PC-9 (cell line): Measurements from ENCODE around the gene PSMD14. TPM values are rescaled to one million over a fixed set of nuclear protein-coding genes. Genes with fewer than 3 reads are reported as not detected.

ENCODE experiments used
- BruUV-seq: library from RNA; stranded (reverse); fragments of 400-500 nt; replicated peaks from 2 replicates; lab custom pipeline; 2021; lab: Mats Ljungman, UMichigan
- CTCF ChIA-PET: fragments of 300-600 bp; sonication (Branson Sonifier 250); formaldehyde crosslinking; loops from one replicate; lab custom pipeline; 2022; ENCODE audit warnings: antibody characterized with exemption; lab: Charles Lee
- POLR2A ChIA-PET: fragments of 300-600 bp; sonication (Branson Sonifier 250); formaldehyde crosslinking; loops from one replicate; lab custom pipeline; 2022; ENCODE audit warnings: antibody characterized with exemption; ENCODE audit not compliant: unreplicated experiment; lab: Charles Lee
- DNase-seq, 2 experiments: peaks; one replicate each; pipeline versions ENCODE4 v3.0.0 to v3.0.0-alpha.2; 2015 to 2022; ENCODE audit warnings: mixed read lengths in 1 of 2
- H2AFZ ChIP-seq: fragments of 200-600 bp; sonication (generic); 2 replicates; pipeline ENCODE4 v1.8.1; 2017; ENCODE audit warnings: antibody characterized with exemption
- H3F3A ChIP-seq: fragments of 200-600 bp; sonication (generic); 2 replicates; pipeline ENCODE4 v1.8.1; 2017; ENCODE audit warnings: antibody characterized with exemption, mild to moderate bottlenecking, low read depth; ENCODE audit not compliant: insufficient read depth
- H3K27ac ChIP-seq: fragments of 200-600 bp; sonication (generic); 2 replicates; pipeline ENCODE4 v1.6.1; 2016; ENCODE audit warnings: mixed run types
- H3K27me3 ChIP-seq: fragments of 200-600 bp; sonication (generic); 2 replicates; pipeline ENCODE4 v1.6.1; 2016; ENCODE audit warnings: low read depth, mixed run types; ENCODE audit not compliant: insufficient read depth
- H3K36me3 ChIP-seq: fragments of 200-600 bp; sonication (generic); 2 replicates; pipeline ENCODE4 v1.6.1; 2016; ENCODE audit warnings: low read depth, mixed run types
- H3K4me1 ChIP-seq: fragments of 200-600 bp; sonication (generic); replicated peaks from 2 replicates; pipeline ENCODE4 v1.6.1; 2016; ENCODE audit warnings: mixed run types; ENCODE audit not compliant: insufficient read depth
- H3K4me2 ChIP-seq: fragments of 200-600 bp; sonication (generic); 2 replicates; pipeline ENCODE4 v1.6.1; 2017; ENCODE audit warnings: mixed run types
- H3K4me3 ChIP-seq: fragments of 200-600 bp; sonication (generic); 2 replicates; pipeline ENCODE4 v1.6.1; 2016; ENCODE audit warnings: mixed run types
- H3K79me2 ChIP-seq: fragments of 200-600 bp; sonication (generic); 2 replicates; pipeline ENCODE4 v1.6.1; 2017; ENCODE audit warnings: low read depth, mixed run types
- H3K9me2 ChIP-seq: fragments of 200-600 bp; sonication (generic); 2 replicates; pipeline ENCODE4 v1.8.1; 2017; ENCODE audit warnings: mild to moderate bottlenecking; ENCODE audit not compliant: insufficient read depth
- H3K9me3 ChIP-seq: fragments of 200-600 bp; sonication (generic); 2 replicates; pipeline ENCODE4 v1.8.1; 2016; ENCODE audit warnings: low read depth; ENCODE audit not compliant: insufficient read depth
- H4K20me1 ChIP-seq: fragments of 200-600 bp; sonication (generic); 2 replicates; pipeline ENCODE4 v1.8.1; 2017; ENCODE audit not compliant: insufficient read depth
- intact Hi-C: fragments of 100-400 bp; cut with micrococcal nuclease; formaldehyde crosslinking; loops from one replicate; pipeline ENCODE4 v1.10.0; 2022; ENCODE audit not compliant: unreplicated experiment
- total RNA-seq: library from RNA; stranded (reverse); gene quantifications from 2 replicates; pipeline ENCODE4 v1.2.3, GENCODE V29; 2021
- TF ChIP-seq, protein P1 (sequence below): fragments of 200-600 bp; sonication (generic); conservative IDR thresholded peaks from 2 replicates; pipeline ENCODE4 v1.6.1; 2017; ENCODE audit warnings: mixed run types, antibody characterized with exemption, mild to moderate bottlenecking, moderate library complexity

The PSMD14 gene
- total RNA-seq, 1 experiment from 2014 or later, result 58.8 TPM

DNA sequence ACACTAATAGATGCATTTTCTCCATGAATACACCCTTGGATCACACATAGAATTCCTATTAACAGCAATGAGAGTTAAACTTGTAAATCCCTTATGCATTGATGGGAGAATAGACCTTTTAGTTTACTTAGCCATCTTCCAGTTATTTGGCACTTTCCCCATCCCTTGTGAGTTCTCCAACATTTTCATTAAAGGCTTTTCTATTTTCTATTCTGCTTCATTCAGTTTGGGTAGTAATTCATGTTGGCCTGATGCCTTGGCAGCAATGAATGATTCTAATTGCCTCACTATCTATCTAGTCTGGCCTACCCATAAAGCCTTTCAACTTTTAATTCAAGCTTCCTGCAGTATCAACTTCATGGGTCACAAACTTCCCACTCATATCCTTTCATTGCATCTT is 140.2 kb downstream of the PSMD14 start:
- Histone ChIP-seq H3K27me3 (no peaks in the 10 kb centered on the region), H3K36me3 (no peaks in the 10 kb centered on the region), H3K9me3 (no peaks in the 10 kb centered on the region), H3K4me3 (no peak overlapping the region), H3F3A (no peaks in the 10 kb centered on the region), H2AFZ (no peak overlapping the region), H4K20me1 (no peaks in the 10 kb centered on the region), H3K27ac (no peak overlapping the region), H3K4me1 (no peaks in the 10 kb centered on the region), H3K4me2 (no peak overlapping the region), H3K9me2 (no peaks in the 10 kb centered on the region), H3K79me2 (no peaks in the 10 kb centered on the region)
- TF ChIP-seq, protein P1, sequence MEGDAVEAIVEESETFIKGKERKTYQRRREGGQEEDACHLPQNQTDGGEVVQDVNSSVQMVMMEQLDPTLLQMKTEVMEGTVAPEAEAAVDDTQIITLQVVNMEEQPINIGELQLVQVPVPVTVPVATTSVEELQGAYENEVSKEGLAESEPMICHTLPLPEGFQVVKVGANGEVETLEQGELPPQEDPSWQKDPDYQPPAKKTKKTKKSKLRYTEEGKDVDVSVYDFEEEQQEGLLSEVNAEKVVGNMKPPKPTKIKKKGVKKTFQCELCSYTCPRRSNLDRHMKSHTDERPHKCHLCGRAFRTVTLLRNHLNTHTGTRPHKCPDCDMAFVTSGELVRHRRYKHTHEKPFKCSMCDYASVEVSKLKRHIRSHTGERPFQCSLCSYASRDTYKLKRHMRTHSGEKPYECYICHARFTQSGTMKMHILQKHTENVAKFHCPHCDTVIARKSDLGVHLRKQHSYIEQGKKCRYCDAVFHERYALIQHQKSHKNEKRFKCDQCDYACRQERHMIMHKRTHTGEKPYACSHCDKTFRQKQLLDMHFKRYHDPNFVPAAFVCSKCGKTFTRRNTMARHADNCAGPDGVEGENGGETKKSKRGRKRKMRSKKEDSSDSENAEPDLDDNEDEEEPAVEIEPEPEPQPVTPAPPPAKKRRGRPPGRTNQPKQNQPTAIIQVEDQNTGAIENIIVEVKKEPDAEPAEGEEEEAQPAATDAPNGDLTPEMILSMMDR, result no peak
- CTCF ChIA-PET, result no interaction called here
- DNase-seq, result no peak
- BruUV-seq, result no TSS peak
- intact Hi-C loops, result no loop called here
- POLR2A ChIA-PET, result no interaction called here

Other genes starting within 250 kb of the PSMD14 start
- gene TANK, start 148.0 kb upstream of the PSMD14 start, total RNA-seq, result 31.3 and 46.1 TPM in 2 replicates
- not detected in 2 replicates for gene TBR1, start 107.9 kb downstream of the PSMD14 start, total RNA-seq